GM19455 (cell line): ENCODE measurements around the gene SERGEF.

Experiments
- ATAC-seq: cut with Tn5 transposase; IDR thresholded peaks from one replicate; pipeline ENCODE4 v1.9.1; 2021; ENCODE audit not compliant: unreplicated experiment

SERGEF gene

DNA sequence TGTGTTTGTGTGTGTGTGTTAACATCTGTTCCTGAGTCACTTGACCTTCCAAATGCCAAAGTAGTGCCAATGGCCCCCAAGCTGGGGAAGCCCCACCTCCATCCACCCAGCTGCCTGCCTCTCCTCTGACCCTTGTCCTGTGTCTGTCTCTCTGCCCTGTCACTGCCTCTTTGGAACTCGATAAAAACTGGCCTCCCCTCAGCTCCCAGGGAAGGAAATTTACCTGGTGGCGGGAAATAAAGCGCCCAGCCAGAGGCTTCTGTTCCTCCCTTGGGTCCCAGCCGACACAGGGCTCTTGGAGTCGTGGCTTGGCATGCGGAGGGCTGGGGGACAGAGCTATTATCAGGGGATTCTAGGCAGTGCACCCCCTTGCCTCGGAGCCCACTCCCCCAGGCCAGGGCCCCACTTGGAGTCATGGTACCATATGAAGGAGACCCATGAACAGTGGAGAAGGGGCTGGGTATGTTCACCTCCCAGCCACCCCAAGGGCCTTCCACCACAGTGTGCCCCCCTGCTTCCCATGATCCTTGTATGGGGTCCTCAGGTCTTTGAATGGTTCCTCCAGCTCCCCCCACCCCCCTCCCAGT is 272.1 kb downstream of the SERGEF start:
- no peak for ATAC-seq

DNA sequence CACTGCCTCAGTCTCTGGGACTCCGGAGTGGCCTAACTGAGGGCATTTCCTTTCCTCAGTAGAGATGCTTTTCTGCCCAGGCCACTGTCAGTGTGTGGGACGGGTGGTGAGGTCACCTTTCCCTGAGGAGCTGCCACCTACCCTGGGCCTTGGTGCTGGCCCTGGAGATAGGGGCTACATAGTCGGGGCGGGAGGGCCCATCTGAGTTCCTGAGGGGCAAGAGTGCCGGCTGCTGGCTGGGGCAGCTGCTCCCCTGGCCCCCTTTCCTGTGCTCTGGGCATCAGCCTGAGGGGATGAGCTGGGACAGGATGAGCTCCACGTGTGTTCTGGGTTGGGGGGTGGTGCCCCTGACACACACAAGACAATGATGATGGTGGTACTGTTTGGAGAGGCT is 272.9 kb downstream of the SERGEF start:
- no peak for ATAC-seq

DNA sequence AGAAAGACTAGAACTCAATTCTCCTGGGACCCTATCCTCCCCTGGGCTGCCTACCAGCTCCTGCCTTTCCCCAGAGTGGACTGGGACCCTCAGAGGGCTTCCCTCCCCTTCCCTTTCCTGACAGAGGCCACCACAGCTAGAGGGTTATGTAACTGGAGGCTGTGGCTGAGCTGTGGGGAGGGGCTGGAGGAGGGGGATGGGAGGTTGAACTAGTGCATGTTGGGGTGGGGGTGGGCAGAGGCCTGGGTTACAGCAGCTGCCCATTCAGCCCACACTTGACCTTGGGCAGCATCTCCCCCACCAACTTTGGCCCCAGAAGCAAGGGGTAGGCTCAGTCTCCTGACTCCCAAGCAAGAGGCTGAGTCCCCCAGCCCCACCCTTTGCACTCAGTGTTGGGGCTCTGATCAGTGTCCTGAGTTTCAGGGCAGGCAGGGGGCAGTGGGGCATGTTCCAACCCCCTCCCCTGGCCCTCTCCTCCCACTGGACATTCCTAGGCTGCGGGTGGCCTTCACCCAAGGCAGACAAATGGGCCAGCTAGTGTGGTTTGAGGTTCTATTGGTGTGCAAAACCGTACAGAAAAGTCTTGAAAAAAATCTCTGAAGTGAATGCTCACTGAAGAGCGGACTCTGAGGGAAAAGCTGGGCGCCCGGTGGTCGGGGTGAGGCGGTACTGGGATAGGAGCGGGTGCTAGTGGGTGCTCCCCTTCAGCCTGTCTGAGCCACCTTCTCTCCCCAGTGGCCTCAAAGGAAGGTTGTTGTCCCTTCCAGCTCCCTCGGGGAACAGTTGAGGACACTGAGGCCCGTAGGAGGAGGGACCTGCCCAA is 274.5 kb downstream of the SERGEF start:
- no peak for ATAC-seq
